ENCODE data around the gene RHEB. TPM values are rescaled to one million over a fixed set of nuclear protein-coding genes. Genes with fewer than 3 reads are reported as not detected.

Gene RHEB
- total RNA-seq, 1 donor from 2014 or later: 71.7 TPM

GRCh38 chr7:151550656-151551286, 31.1 kb upstream of the RHEB start:
- DNase-seq (ENCODE audit: low spot score, unreplicated experiment): no peak
- TF ChIP-seq, protein P1, sequence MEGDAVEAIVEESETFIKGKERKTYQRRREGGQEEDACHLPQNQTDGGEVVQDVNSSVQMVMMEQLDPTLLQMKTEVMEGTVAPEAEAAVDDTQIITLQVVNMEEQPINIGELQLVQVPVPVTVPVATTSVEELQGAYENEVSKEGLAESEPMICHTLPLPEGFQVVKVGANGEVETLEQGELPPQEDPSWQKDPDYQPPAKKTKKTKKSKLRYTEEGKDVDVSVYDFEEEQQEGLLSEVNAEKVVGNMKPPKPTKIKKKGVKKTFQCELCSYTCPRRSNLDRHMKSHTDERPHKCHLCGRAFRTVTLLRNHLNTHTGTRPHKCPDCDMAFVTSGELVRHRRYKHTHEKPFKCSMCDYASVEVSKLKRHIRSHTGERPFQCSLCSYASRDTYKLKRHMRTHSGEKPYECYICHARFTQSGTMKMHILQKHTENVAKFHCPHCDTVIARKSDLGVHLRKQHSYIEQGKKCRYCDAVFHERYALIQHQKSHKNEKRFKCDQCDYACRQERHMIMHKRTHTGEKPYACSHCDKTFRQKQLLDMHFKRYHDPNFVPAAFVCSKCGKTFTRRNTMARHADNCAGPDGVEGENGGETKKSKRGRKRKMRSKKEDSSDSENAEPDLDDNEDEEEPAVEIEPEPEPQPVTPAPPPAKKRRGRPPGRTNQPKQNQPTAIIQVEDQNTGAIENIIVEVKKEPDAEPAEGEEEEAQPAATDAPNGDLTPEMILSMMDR (IDR thresholded peaks at IDR 0.05; ENCODE audit: unreplicated experiment): no peak
- Mint-ChIP-seq H3K4me1 (ENCODE audit: low read depth) (peaks cover 8% of the 10 kb centered on the region), H3K4me3 (ENCODE audit: low read depth) (no peak overlapping the region), H3K27me3 (peaks cover 7% of the 10 kb centered on the region), H3K36me3 (ENCODE audit: insufficient read depth) (no peaks in the 10 kb centered on the region), H3K9me3 (ENCODE audit: low read depth) (no peaks in the 10 kb centered on the region), H3K27ac (no peak overlapping the region)

DNA sequence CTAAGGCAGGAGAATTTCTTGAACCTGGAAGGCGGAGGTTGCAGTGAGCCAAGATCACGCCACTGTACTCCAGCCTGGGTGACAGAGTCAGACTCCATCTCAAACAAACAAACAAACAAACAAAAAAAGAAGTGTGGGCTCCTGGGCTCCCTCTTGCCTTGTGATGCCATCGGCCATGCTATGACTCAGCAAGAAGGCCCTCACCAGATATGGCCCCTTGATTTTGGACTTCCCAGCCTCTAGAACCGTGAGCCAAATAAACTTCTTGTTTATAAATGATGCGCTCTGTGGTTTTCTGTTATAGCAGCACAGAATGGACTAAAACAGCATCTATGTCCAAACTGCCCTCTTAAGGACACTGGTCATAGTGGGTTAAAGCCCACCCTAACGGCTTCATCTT, 29.9 kb upstream of the RHEB start:
- H3K4me3 Mint-ChIP-seq (ENCODE audit: low read depth): no peak overlapping the region
- peaks cover 8% of the 10 kb centered on the region for H3K4me1 Mint-ChIP-seq (ENCODE audit: low read depth)
- H3K9me3 Mint-ChIP-seq (ENCODE audit: low read depth): no peaks in the 10 kb centered on the region
- TF ChIP-seq, protein P1 (IDR thresholded peaks at IDR 0.05; ENCODE audit: unreplicated experiment): no peak
- H3K27ac Mint-ChIP-seq: no peak overlapping the region
- peaks cover 7% of the 10 kb centered on the region for H3K27me3 Mint-ChIP-seq
- H3K36me3 Mint-ChIP-seq (ENCODE audit: insufficient read depth): no peaks in the 10 kb centered on the region
- no peak for DNase-seq (ENCODE audit: low spot score, unreplicated experiment)

- H3K27me3 Mint-ChIP-seq: peaks cover 7% of the 10 kb centered on the region
- no peak for DNase-seq (ENCODE audit: low spot score, unreplicated experiment)
- peaks cover 8% of the 10 kb centered on the region for H3K4me1 Mint-ChIP-seq (ENCODE audit: low read depth)
- TF ChIP-seq, protein P1 (IDR thresholded peaks at IDR 0.05; ENCODE audit: unreplicated experiment): no peak
- no peaks in the 10 kb centered on the region for H3K36me3 Mint-ChIP-seq (ENCODE audit: insufficient read depth)
- no peak overlapping the region for H3K27ac Mint-ChIP-seq
- no peaks in the 10 kb centered on the region for H3K9me3 Mint-ChIP-seq (ENCODE audit: low read depth)
- no peak overlapping the region for H3K4me3 Mint-ChIP-seq (ENCODE audit: low read depth)
These were observed 29.4 kb upstream of the RHEB start for GRCh38 chr7:151549083-151549482.

- Mint-ChIP-seq H3K27ac (no peak overlapping the region), H3K4me3 (ENCODE audit: low read depth) (no peak overlapping the region), H3K4me1 (ENCODE audit: low read depth) (peaks cover 2% of the 10 kb centered on the region), H3K27me3 (peaks cover 7% of the 10 kb centered on the region), H3K9me3 (ENCODE audit: low read depth) (no peaks in the 10 kb centered on the region), H3K36me3 (ENCODE audit: insufficient read depth) (no peaks in the 10 kb centered on the region)
- DNase-seq (ENCODE audit: low spot score, unreplicated experiment): no peak
- TF ChIP-seq, protein P1 (IDR thresholded peaks at IDR 0.05; ENCODE audit: unreplicated experiment): no peak
These were observed 24.5 kb upstream of the RHEB start for GRCh38 chr7:151544183-151544582.

GRCh38 chr7:151542606-151543130, 23.0 kb upstream of the RHEB start:
- no peaks in the 10 kb centered on the region for H3K9me3 Mint-ChIP-seq (ENCODE audit: low read depth)
- H3K4me1 Mint-ChIP-seq (ENCODE audit: low read depth): peaks cover 13% of the 10 kb centered on the region
- H3K4me3 Mint-ChIP-seq (ENCODE audit: low read depth): no peak overlapping the region

More at GRCh38 chr7:151542606-151543130, 23.0 kb upstream of the RHEB start:
- Mint-ChIP-seq H3K27ac (no peak overlapping the region), H3K27me3 (peaks cover 7% of the 10 kb centered on the region), H3K36me3 (ENCODE audit: insufficient read depth) (no peaks in the 10 kb centered on the region)
- TF ChIP-seq, protein P1 (IDR thresholded peaks at IDR 0.05; ENCODE audit: unreplicated experiment): no peak
- DNase-seq (ENCODE audit: low spot score, unreplicated experiment): no peak
